ENCODE data around the gene CYP2A6.
"Not testable (repeated sequence)": the region's sequence is repeated elsewhere in the genome, so short reads cannot be mapped to it uniquely, and the experiment has no call there.

Gene CYP2A6

GRCh38 chr19:40850277-40850676 is at the start of gene CYP2A6:
Gene CYP2A6 (minus strand): TSS chr19:40850447. CDS start chr19:40850426, 21 bp downstream.
- not testable (repeated sequence) for DNase-seq

DNA sequence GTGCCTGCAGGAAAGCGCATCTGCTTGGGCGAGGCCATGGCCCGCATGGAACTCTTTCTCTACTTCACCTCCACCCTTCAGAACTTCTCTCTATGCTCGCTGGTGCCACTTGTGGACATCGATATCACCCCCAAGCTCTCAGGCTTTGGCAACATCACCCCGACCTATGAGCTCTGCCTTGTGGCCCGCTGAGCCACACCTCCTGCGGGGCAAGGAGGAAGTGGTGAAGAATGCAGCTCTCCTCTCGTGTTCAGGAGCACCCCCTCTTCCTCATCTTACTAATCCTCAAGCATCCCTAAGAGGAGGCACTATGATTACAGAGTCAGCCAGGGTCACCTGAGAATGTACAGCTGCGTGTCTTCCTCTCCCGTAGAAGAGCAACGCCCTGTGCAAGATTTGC is 49.7 kb upstream of the CYP2A6 start:
- DNase-seq, result not testable (repeated sequence)

GRCh38 chr19:40896843-40897789 is 46.9 kb upstream of the CYP2A6 start:
- not testable (repeated sequence) for DNase-seq

GRCh38 chr19:40896418-40896796 is 46.2 kb upstream of the CYP2A6 start:
- no peak for DNase-seq

GRCh38 chr19:40893112-40893511 is 42.9 kb upstream of the CYP2A6 start:
- no peak for DNase-seq

DNA sequence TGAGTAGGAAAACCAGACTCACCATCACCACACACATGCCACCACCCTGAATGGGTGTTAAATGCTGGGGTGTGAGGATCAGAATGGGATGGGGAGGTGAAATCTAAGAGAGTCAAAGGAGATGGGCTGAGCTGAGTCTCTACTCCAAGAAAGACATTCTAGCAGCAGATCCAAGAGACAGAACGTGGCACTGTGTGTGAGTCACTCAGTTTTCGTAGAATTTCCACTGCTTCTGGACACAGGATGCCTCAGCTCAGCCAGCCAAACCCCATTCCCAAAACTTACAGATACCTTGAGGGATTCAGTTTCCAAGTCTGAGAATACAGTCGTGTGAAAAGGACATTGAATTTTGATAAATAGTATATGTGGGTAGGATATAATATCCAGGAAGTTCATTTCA is 39.1 kb upstream of the CYP2A6 start:
- no peak for DNase-seq

DNA sequence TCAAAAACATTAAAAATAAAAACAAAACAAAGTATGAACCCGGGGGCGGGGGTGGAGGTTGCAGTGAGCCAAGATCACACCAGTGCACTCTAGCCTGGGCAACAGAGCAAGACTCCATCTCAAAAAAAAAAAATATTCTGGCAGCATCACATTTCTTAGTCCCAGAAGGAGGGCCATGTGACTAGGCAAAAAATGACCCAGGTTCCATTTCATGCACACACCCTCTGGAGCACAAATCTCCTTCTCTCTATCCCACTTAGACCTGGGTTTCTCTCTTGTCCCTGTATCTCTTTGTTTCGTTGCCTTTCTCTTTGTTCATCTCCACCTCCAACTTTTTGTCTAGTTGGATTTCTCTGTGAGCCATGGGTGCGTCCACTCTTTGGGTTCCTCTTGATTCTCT is 37.9 kb upstream of the CYP2A6 start:
- no peak for DNase-seq

DNA sequence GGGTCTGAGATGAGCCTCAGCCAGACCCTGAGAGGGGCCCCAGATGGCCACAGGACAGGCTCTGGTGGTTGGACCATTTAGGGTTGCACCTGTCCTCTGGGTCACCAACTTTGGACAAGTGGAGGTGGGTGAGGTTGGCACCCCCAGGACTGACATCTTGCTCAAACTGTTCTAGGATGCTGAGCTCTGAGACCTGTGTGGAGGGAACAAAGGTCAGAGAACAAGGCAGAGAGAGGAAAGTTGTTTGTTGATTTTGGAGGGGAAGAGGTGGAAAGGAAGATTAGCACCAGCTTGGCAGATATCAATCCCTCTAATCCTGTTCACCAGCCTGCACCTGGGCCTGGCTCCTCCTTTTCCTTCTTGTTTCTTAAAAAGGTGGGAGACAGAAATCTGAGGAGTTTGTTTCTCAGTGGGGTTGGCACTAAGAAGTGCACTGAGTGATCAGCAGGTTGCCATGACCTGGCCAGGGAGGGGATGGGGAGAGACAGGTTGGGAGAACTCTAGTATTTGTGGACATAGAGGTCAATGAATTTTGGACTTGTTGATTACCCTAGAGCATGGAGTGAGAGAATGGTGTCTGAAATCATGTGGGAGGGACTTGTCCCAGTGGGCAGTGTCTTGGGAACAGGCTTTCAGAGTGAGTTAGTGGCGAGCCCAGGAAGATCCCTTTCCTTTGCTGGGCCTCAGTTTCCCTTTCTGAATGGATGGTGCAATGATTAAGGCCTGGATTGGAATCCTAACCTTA is 34.1 kb upstream of the CYP2A6 start:
- DNase-seq, result not testable (repeated sequence)

DNA sequence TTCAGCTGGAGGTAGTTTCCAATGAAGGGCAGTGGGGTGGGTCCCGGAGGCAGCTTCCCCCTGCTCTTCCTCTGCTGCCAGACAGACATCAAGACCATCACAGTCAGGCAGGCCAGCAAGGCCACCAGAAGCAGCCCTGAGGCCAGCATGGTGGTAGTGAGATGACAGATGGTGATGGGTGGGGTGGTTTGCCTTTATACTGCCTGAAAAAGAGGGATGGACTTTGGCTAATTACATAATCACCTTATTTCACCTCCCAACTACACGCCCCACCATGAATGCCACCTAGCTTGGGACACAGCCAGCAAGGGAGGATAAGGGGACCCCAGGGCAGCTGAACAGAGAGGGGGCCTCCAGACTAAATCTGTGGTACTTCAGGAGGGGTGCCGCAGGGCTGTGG is 31.8 kb upstream of the CYP2A6 start, which contains the start of gene CYP2A7:
TSS of gene CYP2A7 (minus strand) at position 170 of the 400 bp plus-strand sequence. CDS start at position 149, 21 bp downstream.
- not testable (repeated sequence) for DNase-seq

DNA sequence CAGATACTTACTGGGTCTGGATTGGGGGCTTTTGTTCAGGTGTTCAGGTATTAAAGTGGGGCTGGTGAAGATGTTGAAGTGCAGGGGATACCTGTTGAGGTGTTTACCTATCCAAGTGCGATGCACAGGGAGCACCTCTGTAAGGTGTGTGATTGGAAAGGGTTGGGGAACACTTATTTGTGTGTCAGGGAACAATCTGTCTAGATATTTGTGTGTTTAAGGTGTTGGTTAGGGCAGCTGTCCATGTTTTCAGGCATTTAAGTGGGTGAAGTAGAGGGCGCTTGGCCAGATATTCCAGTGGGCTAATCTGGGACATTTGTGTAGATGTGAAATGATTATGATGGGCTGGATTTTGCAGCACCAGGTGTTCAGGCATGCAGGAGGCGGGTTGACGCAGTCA is 29.1 kb upstream of the CYP2A6 start:
- DNase-seq, result not testable (repeated sequence)

DNA sequence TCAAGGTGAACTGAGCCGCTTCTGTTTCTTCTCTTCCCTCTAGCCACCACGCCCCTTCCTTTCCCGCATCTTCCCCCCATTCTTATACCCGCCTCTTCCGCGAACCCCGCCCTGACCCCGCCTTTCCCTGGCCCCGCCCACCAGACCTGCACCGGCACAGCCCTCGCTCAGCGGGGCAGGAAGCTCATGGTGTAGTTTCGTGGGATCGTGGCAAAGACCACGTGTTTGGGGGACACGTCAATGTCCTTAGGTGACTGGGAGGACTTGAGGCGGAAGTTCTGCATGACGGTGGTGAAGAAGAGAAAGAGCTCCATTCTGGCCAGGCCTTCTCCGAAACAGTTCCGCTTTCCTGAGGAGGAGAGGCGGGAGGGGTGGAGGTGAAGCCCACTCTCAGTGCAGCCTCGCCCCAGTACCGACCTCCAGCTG is 25.3 kb upstream of the CYP2A6 start:
- not testable (repeated sequence) for DNase-seq

GRCh38 chr19:40874874-40875273 is 24.6 kb upstream of the CYP2A6 start:
- DNase-seq, result not testable (repeated sequence)

DNA sequence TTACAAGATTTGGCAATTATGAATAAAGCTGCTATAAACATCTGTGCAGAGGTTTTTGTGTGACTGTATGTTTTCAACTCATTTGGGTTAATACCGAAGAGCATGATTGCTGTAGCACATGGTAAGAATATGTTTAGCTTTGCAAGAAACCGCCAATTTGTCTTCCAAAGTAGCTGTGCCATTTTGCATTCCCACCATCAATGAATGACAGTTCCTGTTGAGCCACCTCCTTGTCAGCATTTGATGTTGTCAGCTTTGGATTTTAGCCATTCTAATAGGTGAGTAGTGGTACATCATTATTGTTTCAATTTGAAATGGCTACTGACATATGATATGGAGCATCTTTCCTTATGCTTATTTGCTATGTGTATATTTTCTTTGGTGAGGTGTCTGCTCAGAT is 23.6 kb upstream of the CYP2A6 start:
- DNase-seq, result not testable (repeated sequence)

GRCh38 chr19:40872209-40872608 is 22.0 kb upstream of the CYP2A6 start:
- DNase-seq, result no peak

DNA sequence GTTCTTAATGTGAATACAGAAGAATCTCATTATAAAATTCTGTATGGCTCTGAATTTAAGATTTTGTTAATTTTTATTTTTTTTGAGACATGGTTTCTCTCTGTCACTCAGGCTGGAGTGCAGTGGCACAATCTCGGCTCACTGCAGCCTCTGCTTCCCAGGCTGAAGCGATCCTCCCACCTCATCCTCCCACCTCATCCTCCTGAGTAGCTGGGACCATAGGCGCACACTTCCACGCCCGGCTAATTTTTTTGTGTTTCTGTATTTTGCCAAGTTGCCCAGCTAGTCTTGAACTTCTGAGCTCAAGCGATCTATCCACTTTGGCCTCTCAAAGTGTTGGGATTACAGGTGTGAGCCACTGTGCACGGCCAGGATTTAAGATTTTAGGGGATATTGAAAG is 17.5 kb upstream of the CYP2A6 start:
- DNase-seq, result no peak

- DNase-seq, result not testable (repeated sequence)
Observed at GRCh38 chr19:40864739-40865496, 14.7 kb upstream of the CYP2A6 start.

- no peak for DNase-seq
Observed at GRCh38 chr19:40862785-40863184, 12.5 kb upstream of the CYP2A6 start.

DNA sequence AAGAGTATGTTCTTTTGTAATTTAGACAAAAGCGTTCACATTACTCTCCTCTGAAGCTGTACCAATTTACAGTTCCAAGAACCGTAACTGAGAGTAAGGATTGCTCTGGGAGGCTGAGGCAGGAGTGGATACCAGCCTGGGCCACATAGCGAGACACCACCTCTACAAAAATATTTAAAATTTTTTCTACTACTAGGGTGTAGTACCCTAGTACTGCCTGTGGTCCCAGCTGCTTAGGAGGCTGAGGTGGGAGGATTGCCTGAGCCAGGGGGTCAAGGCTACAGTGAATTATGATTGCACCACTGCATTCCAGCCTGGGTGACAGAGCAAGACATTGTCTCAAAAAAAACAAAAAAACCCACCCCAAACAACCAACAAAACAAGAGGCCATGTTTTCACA is 12.1 kb upstream of the CYP2A6 start:
- no peak for DNase-seq

DNA sequence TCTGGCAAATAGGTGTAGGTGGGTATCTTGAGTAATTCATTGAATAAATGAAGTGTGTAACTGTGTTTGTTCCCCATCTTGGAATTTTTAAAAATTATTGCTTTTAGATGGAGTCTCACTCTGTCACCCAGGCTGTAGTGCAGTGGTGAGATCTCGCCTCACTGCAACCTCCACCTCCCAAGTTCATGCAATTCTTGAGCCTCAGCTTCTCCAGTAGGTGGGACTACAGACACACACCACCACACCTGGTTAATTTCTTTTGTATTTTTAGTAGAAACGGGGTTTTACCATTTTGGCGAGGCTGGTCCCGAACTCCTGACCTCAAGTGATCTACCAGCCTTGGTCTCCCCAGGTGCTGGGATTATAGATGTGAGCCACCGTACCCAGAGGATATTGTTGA is 7.9 kb upstream of the CYP2A6 start:
- DNase-seq, result no peak

- not testable (repeated sequence) for DNase-seq
Observed at GRCh38 chr19:40852467-40853152, 2.4 kb upstream of the CYP2A6 start.

DNA sequence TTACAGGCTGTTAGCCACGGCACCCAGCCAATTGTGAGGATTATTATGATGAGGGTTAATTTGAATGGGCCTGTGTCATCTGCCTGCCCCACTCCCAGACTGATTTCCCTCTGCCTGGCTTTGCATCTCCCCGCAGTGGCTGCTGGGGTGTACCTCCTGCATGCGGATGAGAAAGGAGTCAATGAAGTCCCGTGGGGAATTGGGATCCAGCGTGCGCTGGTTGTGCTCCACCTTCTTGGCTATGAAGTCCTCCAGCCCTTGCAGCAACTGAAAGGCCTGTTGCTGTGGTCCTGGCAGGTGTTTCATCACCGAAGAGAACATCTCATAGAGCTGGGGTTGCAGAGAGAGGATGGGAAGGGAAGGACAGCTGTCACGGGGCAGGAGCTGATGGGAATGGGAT is 3.5 kb downstream of the CYP2A6 start:
- not testable (repeated sequence) for DNase-seq

DNA sequence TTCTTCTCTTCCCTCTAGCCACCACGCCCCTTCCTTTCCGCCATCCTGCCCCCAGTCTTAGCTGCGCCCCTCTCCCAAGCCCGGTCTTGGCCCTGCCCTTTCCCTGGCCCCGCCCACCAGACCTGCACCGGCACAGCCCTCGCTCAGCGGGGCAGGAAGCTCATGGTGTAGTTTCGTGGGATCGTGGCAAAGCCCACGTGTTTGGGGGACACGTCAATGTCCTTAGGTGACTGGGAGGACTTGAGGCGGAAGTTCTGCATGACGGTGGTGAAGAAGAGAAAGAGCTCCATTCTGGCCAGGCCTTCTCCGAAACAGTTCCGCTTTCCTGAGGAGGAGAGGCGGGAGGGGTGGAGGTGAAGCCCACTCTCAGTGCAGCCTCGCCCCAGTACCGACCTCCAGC is 6.6 kb downstream of the CYP2A6 start:
- DNase-seq, result not testable (repeated sequence)

All from T1000 (cell line).